Astrocyte (in vitro differentiated cells and primary cell): ENCODE measurements around the gene FBXL7. TPM values are rescaled to one million over a fixed set of nuclear protein-coding genes. Genes with fewer than 3 reads are reported as not detected.
A peak's percentile ranks its signal among the peaks of the same experiment; 100 is the strongest.

Experiments
- DNase-seq: peaks from one replicate; pipeline ENCODE4 v3.0.0-alpha.2; 2010; ENCODE audit warnings: low read depth
- FAIRE-seq: peaks from 2 replicates; lab custom pipeline; 2011; peaks lifted over from hg19 to GRCh38; lab: Jason Lieb, UNC
- H2AFZ ChIP-seq: 2 replicates; pipeline ENCODE4 v1.6.0; 2012; ENCODE audit warnings: low read depth, low read length, inconsistent platforms
- H3K27ac ChIP-seq: 2 replicates; pipeline ENCODE4 v1.5.1; 2011; ENCODE audit warnings: low read depth, low read length, inconsistent platforms
- H3K27me3 ChIP-seq: 2 replicates; pipeline ENCODE4 v1.6.0; 2011; ENCODE audit warnings: low read length, inconsistent platforms; ENCODE audit not compliant: insufficient read depth
- H3K36me3 ChIP-seq: 2 replicates; pipeline ENCODE4 v1.5.1; 2011; ENCODE audit warnings: low read length, inconsistent platforms; ENCODE audit not compliant: insufficient read depth
- H3K4me1 ChIP-seq: 2 replicates; pipeline ENCODE4 v1.5.1; 2011; ENCODE audit warnings: low read length, inconsistent platforms; ENCODE audit not compliant: insufficient read depth
- H3K4me2 ChIP-seq: 2 replicates; pipeline ENCODE4 v1.6.0; 2012; ENCODE audit warnings: low read length, inconsistent platforms
- H3K4me3 ChIP-seq: 2 replicates; pipeline ENCODE4 v1.5.1; 2011; ENCODE audit warnings: low read depth, mild to moderate bottlenecking, low read length, inconsistent platforms; ENCODE audit not compliant: insufficient read depth
- H3K79me2 ChIP-seq: 2 replicates; pipeline ENCODE4 v1.6.0; 2012; ENCODE audit warnings: mild to moderate bottlenecking, low read length, inconsistent platforms; ENCODE audit not compliant: insufficient read depth
- H3K9ac ChIP-seq: 2 replicates; pipeline ENCODE4 v1.6.0; 2012; ENCODE audit warnings: mild to moderate bottlenecking, low read length, inconsistent platforms
- H3K9me3 ChIP-seq: 2 replicates; pipeline ENCODE4 v1.5.1; 2012; ENCODE audit warnings: low read depth, mild to moderate bottlenecking, low read length, inconsistent platforms; ENCODE audit not compliant: insufficient read depth
- H4K20me1 ChIP-seq: 2 replicates; pipeline ENCODE4 v1.6.0; 2012; ENCODE audit warnings: low read length, inconsistent platforms; ENCODE audit not compliant: insufficient read depth
- H3K27ac Mint-ChIP-seq: one replicate; pipeline ENCODE4 v1.8.0; 2021; ENCODE audit warnings: mild to moderate bottlenecking, mixed read lengths; ENCODE audit not compliant: unreplicated experiment
- H3K27me3 Mint-ChIP-seq: one replicate; pipeline ENCODE4 v1.8.0; 2021; ENCODE audit warnings: low read depth, mixed read lengths; ENCODE audit not compliant: unreplicated experiment
- H3K36me3 Mint-ChIP-seq: one replicate; pipeline ENCODE4 v1.8.0; 2021; ENCODE audit warnings: low read depth, mixed read lengths; ENCODE audit not compliant: unreplicated experiment
- H3K4me1 Mint-ChIP-seq: one replicate; pipeline ENCODE4 v1.8.0; 2021; ENCODE audit warnings: low read depth, mixed read lengths; ENCODE audit not compliant: unreplicated experiment
- H3K4me3 Mint-ChIP-seq: one replicate; pipeline ENCODE4 v1.8.0; 2021; ENCODE audit warnings: mild to moderate bottlenecking, moderate library complexity, mixed read lengths; ENCODE audit not compliant: unreplicated experiment
- H3K9me3 Mint-ChIP-seq: one replicate; pipeline ENCODE4 v1.8.0; 2021; ENCODE audit warnings: mild to moderate bottlenecking, mixed read lengths; ENCODE audit not compliant: unreplicated experiment
- CTCF ChIP-seq: IDR thresholded peaks from 2 replicates; pipeline ENCODE4 v1.5.1; 2011; ENCODE audit warnings: low read depth, mild to moderate bottlenecking, inconsistent platforms, low read length, moderate library complexity; ENCODE audit not compliant: insufficient read depth
- EZH2 ChIP-seq: IDR thresholded peaks from 2 replicates; pipeline ENCODE4 v1.6.1; 2012; ENCODE audit warnings: mild to moderate bottlenecking, low read length, inconsistent platforms; ENCODE audit not compliant: insufficient read depth
- total RNA-seq: library from RNA; stranded (reverse); gene quantifications from 2 replicates; pipeline ENCODE4 v1.2.1, GENCODE V29; 2021

FBXL7 gene
- total RNA-seq, 1 donor from 2014 or later: 21.0 TPM

- H3K9ac ChIP-seq: no peak overlapping the region
- H3K36me3 Mint-ChIP-seq: no peaks in the 10 kb centered on the region
- H4K20me1 ChIP-seq: peaks cover 2% of the 10 kb centered on the region
- peaks cover 13% of the 10 kb centered on the region for H3K4me1 Mint-ChIP-seq
- no peak overlapping the region for H3K4me3 Mint-ChIP-seq
- peaks cover 7% of the 10 kb centered on the region for H3K79me2 ChIP-seq
- no peak for DNase-seq
- H3K36me3 ChIP-seq: no peaks in the 10 kb centered on the region
- no peak overlapping the region for H3K4me3 ChIP-seq
- no peak overlapping the region for H3K27ac Mint-ChIP-seq
- H3K27me3 Mint-ChIP-seq: no peaks in the 10 kb centered on the region
- H3K27ac ChIP-seq: no peak overlapping the region
- no peak for FAIRE-seq
- TF ChIP-seq EZH2: no peak
- no peak for TF ChIP-seq CTCF
- no peaks in the 10 kb centered on the region for H3K4me1 ChIP-seq
- H3K27me3 ChIP-seq: no peaks in the 10 kb centered on the region
- H3K9me3 ChIP-seq: no peaks in the 10 kb centered on the region
- no peak overlapping the region for H3K4me2 ChIP-seq
- peaks cover 2% of the 10 kb centered on the region for H3K9me3 Mint-ChIP-seq
- no peak overlapping the region for H2AFZ ChIP-seq
Measured at GRCh38 chr5:15722305-15722704, 222.3 kb downstream of the FBXL7 start.

GRCh38 chr5:15727375-15727774 is 227.4 kb downstream of the FBXL7 start:
- Mint-ChIP-seq H3K4me1 (peaks cover 3% of the 10 kb centered on the region), H3K27me3 (no peaks in the 10 kb centered on the region), H3K36me3 (peaks cover 1% of the 10 kb centered on the region), H3K9me3 (peaks cover 8% of the 10 kb centered on the region), H3K27ac (no peak overlapping the region), H3K4me3 (no peak overlapping the region)
- Histone ChIP-seq H3K79me2 (peaks cover 9% of the 10 kb centered on the region), H3K9ac (no peak overlapping the region), H4K20me1 (peaks cover 5% of the 10 kb centered on the region), H2AFZ (no peak overlapping the region), H3K4me1 (no peaks in the 10 kb centered on the region), H3K36me3 (no peaks in the 10 kb centered on the region), H3K27ac (no peak overlapping the region), H3K9me3 (no peaks in the 10 kb centered on the region), H3K4me2 (no peak overlapping the region), H3K4me3 (no peak overlapping the region), H3K27me3 (no peaks in the 10 kb centered on the region)
- DNase-seq (no peak), FAIRE-seq (no peak)
- TF ChIP-seq CTCF: no peak
- TF ChIP-seq EZH2: no peak

- no peak overlapping the region for H3K4me2 ChIP-seq
- H3K27ac ChIP-seq: no peak overlapping the region
- peaks cover 8% of the 10 kb centered on the region for H3K9me3 Mint-ChIP-seq
- H3K4me3 Mint-ChIP-seq: no peak overlapping the region
- H3K27ac Mint-ChIP-seq: no peak overlapping the region
- peaks cover 5% of the 10 kb centered on the region for H4K20me1 ChIP-seq
- no peaks in the 10 kb centered on the region for H3K27me3 ChIP-seq
- peaks cover 3% of the 10 kb centered on the region for H3K4me1 Mint-ChIP-seq
- FAIRE-seq: peak; percentile 58
- no peak overlapping the region for H3K4me3 ChIP-seq
- H2AFZ ChIP-seq: no peak overlapping the region
- H3K9me3 ChIP-seq: no peaks in the 10 kb centered on the region
- peaks cover 1% of the 10 kb centered on the region for H3K36me3 Mint-ChIP-seq
- no peaks in the 10 kb centered on the region for H3K36me3 ChIP-seq
- H3K79me2 ChIP-seq: peaks cover 9% of the 10 kb centered on the region
- H3K9ac ChIP-seq: no peak overlapping the region
- DNase-seq: no peak
- no peaks in the 10 kb centered on the region for H3K27me3 Mint-ChIP-seq
- H3K4me1 ChIP-seq: no peaks in the 10 kb centered on the region
- TF ChIP-seq CTCF (no peak), EZH2 (no peak)
Measured at GRCh38 chr5:15728811-15729210, 228.8 kb downstream of the FBXL7 start.
